Measurements from ENCODE around the gene CHD6.
A peak's percentile ranks its signal among the peaks of the same experiment; 100 is the strongest.

Gene CHD6

GRCh38 chr20:41509316-41510200 lies 108.6 kb downstream of the CHD6 start:
- FAIRE-seq (no peak), DNase-seq (ENCODE audit: low spot score) (no peak)

GRCh38 chr20:41508335-41508734 lies 109.8 kb downstream of the CHD6 start:
- no peak for FAIRE-seq
- no peak for DNase-seq (ENCODE audit: low spot score)

- DNase-seq (ENCODE audit: low spot score), result no peak
- no peak for FAIRE-seq
Measured at GRCh38 chr20:41507851-41508250, 110.3 kb downstream of the CHD6 start.

GRCh38 chr20:41507436-41507835 lies 110.7 kb downstream of the CHD6 start:
- no peak for FAIRE-seq

GRCh38 chr20:41506192-41506915 lies 111.8 kb downstream of the CHD6 start:
- FAIRE-seq (no peak), DNase-seq (ENCODE audit: low spot score) (no peak)

More at GRCh38 chr20:41507436-41507835, 110.7 kb downstream of the CHD6 start:
- DNase-seq (ENCODE audit: low spot score), result no peak

- DNase-seq (ENCODE audit: low spot score), result no peak
- no peak for FAIRE-seq
Measured at GRCh38 chr20:41505184-41505583, 113.0 kb downstream of the CHD6 start.

- DNase-seq (ENCODE audit: low spot score) (no peak), FAIRE-seq (no peak)
Measured at GRCh38 chr20:41501376-41501775, 116.8 kb downstream of the CHD6 start.

- no peak for DNase-seq (ENCODE audit: low spot score)
- no peak for FAIRE-seq
Measured at GRCh38 chr20:41499961-41500725, 118.0 kb downstream of the CHD6 start.

- DNase-seq (ENCODE audit: low spot score), result no peak
- FAIRE-seq, result no peak
Measured at GRCh38 chr20:41499064-41499463, 119.1 kb downstream of the CHD6 start.

GRCh38 chr20:41497186-41497895 lies 120.8 kb downstream of the CHD6 start:
- FAIRE-seq (no peak), DNase-seq (ENCODE audit: low spot score) (no peak)

GRCh38 chr20:41494451-41494850 lies 123.7 kb downstream of the CHD6 start:
- DNase-seq (ENCODE audit: low spot score) (no peak), FAIRE-seq (no peak)

- no peak for FAIRE-seq
Measured at GRCh38 chr20:41483553-41483930, 134.6 kb downstream of the CHD6 start.

GRCh38 chr20:41482647-41483552 lies 135.3 kb downstream of the CHD6 start:
- FAIRE-seq, result no peak

More at GRCh38 chr20:41483553-41483930, 134.6 kb downstream of the CHD6 start:
- peak; percentile 18 for DNase-seq (ENCODE audit: low spot score)

GRCh38 chr20:41480054-41480770 lies 138.0 kb downstream of the CHD6 start:
- FAIRE-seq (no peak), DNase-seq (ENCODE audit: low spot score) (no peak)

More at GRCh38 chr20:41482647-41483552, 135.3 kb downstream of the CHD6 start:
- peak; percentile 31 for DNase-seq (ENCODE audit: low spot score)

GRCh38 chr20:41479113-41479512 lies 139.1 kb downstream of the CHD6 start:
- FAIRE-seq (no peak), DNase-seq (ENCODE audit: low spot score) (no peak)

GRCh38 chr20:41478026-41478425 lies 140.2 kb downstream of the CHD6 start:
- no peak for FAIRE-seq
- DNase-seq (ENCODE audit: low spot score), result no peak

- DNase-seq (ENCODE audit: low spot score) (no peak), FAIRE-seq (no peak)
Measured at GRCh38 chr20:41476446-41476845, 141.7 kb downstream of the CHD6 start.

GRCh38 chr20:41476013-41476441 lies 142.2 kb downstream of the CHD6 start:
- FAIRE-seq (no peak), DNase-seq (ENCODE audit: low spot score) (no peak)

GRCh38 chr20:41475503-41475902 lies 142.7 kb downstream of the CHD6 start:
- no peak for DNase-seq (ENCODE audit: low spot score)
- FAIRE-seq, result no peak

Measured in urothelium cell line (cell line).